Pancreas (tissue), 10 donors: Measurements from ENCODE around the gene UBE2S. TPM values are rescaled to one million over a fixed set of nuclear protein-coding genes. Genes with fewer than 3 reads are reported as not detected.

ENCODE experiments used
- ATAC-seq, 4 donors: fragments of 200-7000 bp; cut with Tn5 transposase; one replicate each; pipeline versions ENCODE4 v1.8.0 to v1.9.1; 2020; ENCODE audit warnings: mild to moderate bottlenecking in 4 of 4, moderate library complexity in 4 of 4
- DNase-seq, 6 donors: peaks; one replicate each; pipeline ENCODE4 v3.0.0-alpha.2; 2020
- FAIRE-seq: peaks from 2 replicates; lab custom pipeline; 2012; peaks lifted over from hg19 to GRCh38; lab: Jason Lieb, UNC
- H3K27ac ChIP-seq, 4 donors: fragments of 200-600 bp; sonication (generic); 1 replicate in 3 of 4; 2 replicates in 1 of 4; pipeline versions ENCODE4 v1.5.0 to v1.8.0; 2020
- H3K27me3 ChIP-seq, 4 donors: fragments of 200-600 bp; one replicate each; pipeline ENCODE4 v1.8.0; 2021
- H3K36me3 ChIP-seq, 3 donors: fragments of 200-600 bp; sonication (generic) in 1 of 3; one replicate each; pipeline versions ENCODE4 v1.5.0 to v1.8.0; 2020 to 2021
- H3K4me1 ChIP-seq, 3 donors: fragments of 200-600 bp; one replicate each; pipeline ENCODE4 v1.8.0; 2021
- H3K4me3 ChIP-seq, 4 donors: fragments of 200-600 bp; sonication (generic) in 2 of 4; one replicate each; pipeline versions ENCODE4 v1.5.0 to v1.8.0; 2020 to 2021
- H3K9me3 ChIP-seq, 4 donors: fragments of 200-600 bp; one replicate each; pipeline ENCODE4 v1.8.0; 2021
- WGBS, 2 donors: extraction: QIAGEN DNeasy Blood & Tissue Kit; methylation state at CpG; one replicate each; pipeline ENCODE4 v1.1.7; 2013; 5-methylcytosine and 5-hydroxymethylcytosine counted together
- intact Hi-C, 3 donors: fragments of 100-400 bp; cut with DNase I; formaldehyde crosslinking; loops; one replicate each; pipeline versions ENCODE4 v1.11.1 to v1.14.2; 2022
- polyA plus RNA-seq, 2 donors: library from polyadenylated mRNA; stranded (reverse); fragments of 200-250 nt; gene quantifications; one replicate each; pipeline ENCODE4 v1.2.3, GENCODE V29; 2013
- total RNA-seq, 6 donors: library from RNA; stranded (reverse); fragmentation: NEBNext Ultra II Directional in 4 of 6; extraction: Animal tissue kit (Norgen Biotek cat#: 25700) in 4 of 6; gene quantifications; one replicate each; pipeline versions ENCODE4 v1.2.1 to v1.2.4, GENCODE V29; 2021 to 2023
- TF ChIP-seq, protein P1 (sequence below), 4 donors: fragments of 200-600 bp; sonication (generic) in 3 of 4; IDR thresholded peaks; one replicate each; pipeline versions ENCODE4 v1.5.0 to v1.8.0; 2021; ENCODE audit warnings: antibody characterized with exemption in 4 of 4
- donor health status: healthy with polysubstance abuse.
- donor health status: DM: no; HTN: no; CAD: no; lungs with moderate emphysema.
- donor health status: DM: no; HTN: no; CAD: no.
- donor health status: control.
- donor health status: control.
- donor health status: Bipolar disorder and iron deficiency.
- donor health status: DM: yes; HTN: yes; CAD: no.
- donor health status: DM: no; HTN: no; CAD: no.
- donor health status: DM: no; HTN: no; CAD: no.
- donor health status: DM: yes; HTN: yes; CAD: no.

Gene UBE2S
- total and polyA plus RNA-seq, 8 donors: 2.0 to 7.3 (median 4.4) TPM

GRCh38 chr19:55387736-55388497, 19.7 kb downstream of the UBE2S start:
- no peak for ATAC-seq
- WGBS, 2 donors: 72 to 76% methylated on average over 24 of the region's 24 CpGs
- H3K27me3 ChIP-seq: no peaks in the 10 kb centered on the region
- peak overlapping the region in 3 of 4 donors; percentile 76 to 92 (median 77) for H3K4me3 ChIP-seq
- no peaks in the 10 kb centered on the region for H3K9me3 ChIP-seq
- no peak for FAIRE-seq
- intact Hi-C loops: loop anchor here in 1 of 3 donors (10.0 kb wide), 1 partner anchor 93 kb away; no protein-coding TSS in a partner anchor
- H3K36me3 ChIP-seq: peaks cover 0 to 23% (median 11%) of the 10 kb centered on the region in 3 donors
- peak in 1 of 6 donors; percentile 32 for DNase-seq
- H3K27ac ChIP-seq: no peak overlapping the region
- TF ChIP-seq, protein P1, sequence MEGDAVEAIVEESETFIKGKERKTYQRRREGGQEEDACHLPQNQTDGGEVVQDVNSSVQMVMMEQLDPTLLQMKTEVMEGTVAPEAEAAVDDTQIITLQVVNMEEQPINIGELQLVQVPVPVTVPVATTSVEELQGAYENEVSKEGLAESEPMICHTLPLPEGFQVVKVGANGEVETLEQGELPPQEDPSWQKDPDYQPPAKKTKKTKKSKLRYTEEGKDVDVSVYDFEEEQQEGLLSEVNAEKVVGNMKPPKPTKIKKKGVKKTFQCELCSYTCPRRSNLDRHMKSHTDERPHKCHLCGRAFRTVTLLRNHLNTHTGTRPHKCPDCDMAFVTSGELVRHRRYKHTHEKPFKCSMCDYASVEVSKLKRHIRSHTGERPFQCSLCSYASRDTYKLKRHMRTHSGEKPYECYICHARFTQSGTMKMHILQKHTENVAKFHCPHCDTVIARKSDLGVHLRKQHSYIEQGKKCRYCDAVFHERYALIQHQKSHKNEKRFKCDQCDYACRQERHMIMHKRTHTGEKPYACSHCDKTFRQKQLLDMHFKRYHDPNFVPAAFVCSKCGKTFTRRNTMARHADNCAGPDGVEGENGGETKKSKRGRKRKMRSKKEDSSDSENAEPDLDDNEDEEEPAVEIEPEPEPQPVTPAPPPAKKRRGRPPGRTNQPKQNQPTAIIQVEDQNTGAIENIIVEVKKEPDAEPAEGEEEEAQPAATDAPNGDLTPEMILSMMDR (IDR thresholded peaks at IDR 0.05): no peak
- H3K4me1 ChIP-seq: peaks cover 10 to 27% (median 17%) of the 10 kb centered on the region in 3 donors

DNA sequence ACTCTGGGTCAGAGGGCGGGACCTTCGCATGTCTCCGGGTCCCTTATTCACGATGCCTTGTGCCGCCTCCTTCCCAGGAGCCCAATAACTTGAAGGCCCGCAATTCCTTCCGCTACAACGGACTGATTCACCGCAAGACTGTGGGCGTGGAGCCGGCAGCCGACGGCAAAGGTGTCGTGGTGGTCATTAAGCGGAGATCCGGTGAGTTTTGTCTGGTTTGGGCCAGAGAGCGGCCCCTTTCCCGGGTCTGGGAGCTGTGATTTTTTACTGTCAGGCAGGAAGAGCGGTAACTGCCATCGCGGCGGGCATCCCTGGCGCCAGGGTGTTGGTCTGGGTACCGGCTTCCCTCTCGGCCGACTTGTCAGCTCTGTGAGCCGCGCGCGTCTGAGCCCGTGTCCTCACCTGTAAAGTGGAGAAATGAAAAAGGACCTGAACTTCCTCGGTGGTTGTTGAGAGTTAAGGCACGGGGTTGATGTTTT, 21.1 kb downstream of the UBE2S start:
- peak overlapping the region in 2 of 4 donors; percentile 84 to 97 for H3K27ac ChIP-seq
- FAIRE-seq: no peak
- TF ChIP-seq, protein P1 (IDR thresholded peaks at IDR 0.05): no peak
- H3K4me1 ChIP-seq: peaks cover 10 to 28% (median 17%) of the 10 kb centered on the region in 3 donors
- intact Hi-C loops: loop anchor here in 1 of 3 donors (10.0 kb wide), 1 partner anchor 92 kb away; no protein-coding TSS in a partner anchor
- H3K9me3 ChIP-seq: no peaks in the 10 kb centered on the region
- no peaks in the 10 kb centered on the region for H3K27me3 ChIP-seq
- peaks cover 0 to 23% (median 11%) of the 10 kb centered on the region in 3 donors for H3K36me3 ChIP-seq
- no peak for ATAC-seq
- peak overlapping the region; percentile 76 to 92 (median 80) for H3K4me3 ChIP-seq
- DNase-seq: no peak
- 1 to 2% methylated on average over 33 of the region's 33 CpGs for WGBS, 2 donors

GRCh38 chr19:55385724-55386492, 21.7 kb downstream of the UBE2S start, which contains the start of gene RPL28:
Gene RPL28 (plus strand): TSS chr19:55385932. CDS start chr19:55386358, 426 bp downstream.
- no peak for FAIRE-seq
- Histone ChIP-seq H3K36me3 (peaks cover 0 to 23% (median 11%) of the 10 kb centered on the region in 3 donors), H3K27ac (peak within 1 kb of the TSS; percentile 74 to 97 (median 90)), H3K4me3 (peak within 1 kb of the TSS; percentile 76 to 92 (median 80)), H3K4me1 (peaks cover 10 to 28% (median 17%) of the 10 kb centered on the region in 3 donors), H3K27me3 (no peaks in the 10 kb centered on the region), H3K9me3 (no peaks in the 10 kb centered on the region)
- ATAC-seq: peak; percentile 85 to 92 (median 86)
- peak; percentile 95 to 99 (median 97) for DNase-seq
- intact Hi-C loops: loop anchor here in 1 of 3 donors (10.0 kb wide), 1 partner anchor 91 kb away; no protein-coding TSS in a partner anchor
- TF ChIP-seq, protein P1 (IDR thresholded peaks at IDR 0.05): no peak
- WGBS, 2 donors: 0% methylated on average over 62 to 68 of the region's 68 CpGs

- H3K27ac ChIP-seq: peak overlapping the region; percentile 74 to 97 (median 90)
- no peaks in the 10 kb centered on the region for H3K27me3 ChIP-seq
- 3 to 4% methylated on average over 34 of the region's 34 CpGs for WGBS, 2 donors
- FAIRE-seq: peak; percentile 34
- H3K4me1 ChIP-seq: peaks cover 10 to 28% (median 17%) of the 10 kb centered on the region in 3 donors
- TF ChIP-seq, protein P1 (IDR thresholded peaks at IDR 0.05): no peak
- H3K36me3 ChIP-seq: peaks cover 0 to 18% (median 11%) of the 10 kb centered on the region in 3 donors
- no peaks in the 10 kb centered on the region for H3K9me3 ChIP-seq
- peak; percentile 85 to 92 (median 86) for ATAC-seq
- intact Hi-C loops: loop anchor here in 1 of 3 donors (10.0 kb wide), 1 partner anchor 90 kb away; no protein-coding TSS in a partner anchor
- DNase-seq: peak; percentile 92 to 98 (median 96)
- H3K4me3 ChIP-seq: peak overlapping the region; percentile 5 to 92 (median 54)
Observed at GRCh38 chr19:55384920-55385723, 22.5 kb downstream of the UBE2S start.
